Fibroblast of the aortic adventitia (primary cell): ENCODE results near the gene IRAK2. TPM values are rescaled to one million over a fixed set of nuclear protein-coding genes. Genes with fewer than 3 reads are reported as not detected.

Experiments
- DNase-seq: peaks from one replicate; pipeline ENCODE4 v3.0.0-alpha.2; 2010; ENCODE audit warnings: low read depth
- H3K4me3 ChIP-seq: 2 replicates; pipeline ENCODE4 v1.5.1; 2011; ENCODE audit warnings: low read depth, mild to moderate bottlenecking, control low read depth, low read length, moderate library complexity
- total RNA-seq: library from RNA; depleted of rRNA; stranded (reverse); fragments of >200 nt; gene quantifications from 2 replicates; pipeline ENCODE4 v1.2.3, GENCODE V29; 2012; ENCODE audit warnings: low replicate concordance
- TF ChIP-seq, protein P1 (sequence below): IDR thresholded peaks from 2 replicates; pipeline ENCODE4 v1.5.1; 2011; ENCODE audit warnings: mild to moderate bottlenecking, low read length, control low read depth, inconsistent platforms; ENCODE audit not compliant: insufficient read depth

IRAK2 gene
- total RNA-seq, 1 donor, result 9.1 TPM

- H3K4me3 ChIP-seq, result no peak overlapping the region
- TF ChIP-seq, protein P1, sequence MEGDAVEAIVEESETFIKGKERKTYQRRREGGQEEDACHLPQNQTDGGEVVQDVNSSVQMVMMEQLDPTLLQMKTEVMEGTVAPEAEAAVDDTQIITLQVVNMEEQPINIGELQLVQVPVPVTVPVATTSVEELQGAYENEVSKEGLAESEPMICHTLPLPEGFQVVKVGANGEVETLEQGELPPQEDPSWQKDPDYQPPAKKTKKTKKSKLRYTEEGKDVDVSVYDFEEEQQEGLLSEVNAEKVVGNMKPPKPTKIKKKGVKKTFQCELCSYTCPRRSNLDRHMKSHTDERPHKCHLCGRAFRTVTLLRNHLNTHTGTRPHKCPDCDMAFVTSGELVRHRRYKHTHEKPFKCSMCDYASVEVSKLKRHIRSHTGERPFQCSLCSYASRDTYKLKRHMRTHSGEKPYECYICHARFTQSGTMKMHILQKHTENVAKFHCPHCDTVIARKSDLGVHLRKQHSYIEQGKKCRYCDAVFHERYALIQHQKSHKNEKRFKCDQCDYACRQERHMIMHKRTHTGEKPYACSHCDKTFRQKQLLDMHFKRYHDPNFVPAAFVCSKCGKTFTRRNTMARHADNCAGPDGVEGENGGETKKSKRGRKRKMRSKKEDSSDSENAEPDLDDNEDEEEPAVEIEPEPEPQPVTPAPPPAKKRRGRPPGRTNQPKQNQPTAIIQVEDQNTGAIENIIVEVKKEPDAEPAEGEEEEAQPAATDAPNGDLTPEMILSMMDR, result no peak
- no peak for DNase-seq
Observed at GRCh38 chr3:10195366-10196089, 30.8 kb downstream of the IRAK2 start.

DNA sequence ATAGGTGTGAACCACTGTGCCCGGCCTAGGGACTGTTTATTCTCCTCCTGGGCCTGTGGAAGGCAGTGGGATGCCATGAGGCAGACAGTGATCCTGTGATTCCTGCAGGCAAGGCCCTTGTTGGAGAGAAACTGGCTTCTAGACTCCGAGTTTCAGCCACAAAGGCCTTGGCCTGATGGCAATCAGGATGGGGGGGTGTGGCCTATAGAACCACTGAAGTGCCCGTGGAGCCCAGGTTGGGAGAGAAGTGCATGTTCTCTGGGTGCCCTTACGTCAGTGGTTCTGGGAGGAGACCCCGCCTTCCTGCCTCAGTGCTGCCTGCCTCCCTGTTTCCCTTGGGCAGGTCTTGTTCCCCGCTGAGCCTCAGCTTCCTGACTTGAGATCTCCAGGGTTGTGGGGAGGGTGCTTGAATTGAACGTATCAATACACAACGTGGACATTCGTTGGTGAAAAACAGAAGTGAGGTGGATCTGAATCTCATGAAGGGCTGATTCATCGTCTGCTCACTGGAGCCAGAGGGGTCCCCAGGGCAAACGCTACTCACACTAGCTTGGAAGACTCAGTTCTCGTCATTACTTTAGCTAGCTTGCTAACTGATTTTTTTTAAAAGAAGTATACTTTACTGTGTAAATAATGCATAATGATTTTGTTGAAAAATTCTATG, 31.8 kb downstream of the IRAK2 start:
- no peak overlapping the region for H3K4me3 ChIP-seq
- DNase-seq, result peak; percentile 93
- TF ChIP-seq, protein P1, result no peak

DNA sequence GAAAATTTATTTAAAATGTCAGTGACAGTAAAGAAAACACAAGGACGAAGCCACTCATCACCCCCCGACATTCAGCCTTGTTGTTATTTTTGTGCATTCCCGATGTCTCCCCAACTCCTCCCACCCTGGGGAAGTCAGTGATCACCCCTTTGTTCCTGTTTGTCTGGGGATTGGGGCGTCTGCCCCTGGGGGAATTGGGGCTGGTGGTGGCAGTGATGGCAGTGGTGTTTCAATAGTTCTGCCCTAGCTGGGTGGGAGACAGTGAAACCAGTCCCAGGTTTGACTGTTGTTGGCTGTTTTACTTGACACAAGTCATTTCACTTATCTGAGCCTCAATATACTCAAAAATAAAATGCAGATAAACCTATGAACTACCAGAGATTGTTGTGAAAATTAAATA, 33.5 kb downstream of the IRAK2 start:
- TF ChIP-seq, protein P1, result no peak
- no peak overlapping the region for H3K4me3 ChIP-seq
- DNase-seq, result no peak

- H3K4me3 ChIP-seq, result no peak overlapping the region
- DNase-seq, result peak; percentile 83
- TF ChIP-seq, protein P1, result no peak
Observed at GRCh38 chr3:10198761-10199649, 34.3 kb downstream of the IRAK2 start.

GRCh38 chr3:10204921-10205320, 40.2 kb downstream of the IRAK2 start:
- peak; percentile 46 for DNase-seq
- H3K4me3 ChIP-seq, result no peak overlapping the region
- TF ChIP-seq, protein P1, result no peak

- DNase-seq, result peak; percentile 96
- H3K4me3 ChIP-seq, result no peak overlapping the region
- TF ChIP-seq, protein P1, result peak; percentile 3
Observed at GRCh38 chr3:10205451-10206165, 40.9 kb downstream of the IRAK2 start.
